GM13976 (cell line): ENCODE measurements around the gene UROC1.

ENCODE experiments used
- DNase-seq: peaks from one replicate; pipeline ENCODE4 v3.0.0; 2012; ENCODE audit warnings: low spot score
- in situ Hi-C: fragments of 300-500 bp; cut with MboI; formaldehyde crosslinking; loops from one replicate; pipeline ENCODE4 v1.12.0; 2022; ENCODE audit warnings: low sequenced_read_pairs, mixed read lengths, inconsistent platforms; ENCODE audit not compliant: unreplicated experiment
- TF ChIP-seq, protein P1 (sequence below): IDR thresholded peaks from 2 replicates; pipeline ENCODE4 v1.5.1; 2012; ENCODE audit warnings: borderline replicate concordance, mild to moderate bottlenecking; ENCODE audit not compliant: insufficient read depth; ENCODE audit errors: extremely low read depth, missing control alignments, control extremely low read depth

UROC1 gene

DNA sequence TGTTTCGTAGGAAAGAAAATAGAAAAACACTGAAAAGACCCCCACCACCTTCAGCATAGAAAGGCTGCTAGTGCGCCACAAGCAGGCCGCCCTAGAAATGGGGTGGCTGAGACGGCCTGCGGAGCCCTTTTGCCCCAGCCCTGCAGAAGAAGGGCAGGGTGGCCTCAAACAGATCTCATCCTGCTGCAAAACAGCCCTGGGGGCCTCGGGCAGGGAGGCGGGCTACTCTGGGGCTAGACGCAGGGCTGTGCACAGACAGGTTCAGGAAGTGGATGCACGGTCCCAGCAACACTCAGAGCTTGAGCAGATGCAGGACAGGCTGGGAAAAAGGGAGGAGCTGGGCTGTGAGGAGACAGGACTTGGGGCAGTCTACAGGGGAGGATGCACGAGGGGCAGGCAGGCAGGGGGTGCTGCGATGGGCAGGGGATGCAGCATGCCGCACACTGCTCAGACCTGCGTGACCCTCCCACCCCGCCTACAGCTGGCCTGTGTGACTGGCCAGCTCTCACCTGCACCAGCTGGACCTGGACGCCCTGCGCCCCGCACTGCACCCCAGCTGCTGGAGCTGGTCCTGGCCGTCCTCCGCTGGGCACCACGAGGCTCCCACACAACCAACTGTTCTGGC lies 76.2 kb downstream of the UROC1 start:
- TF ChIP-seq, protein P1, sequence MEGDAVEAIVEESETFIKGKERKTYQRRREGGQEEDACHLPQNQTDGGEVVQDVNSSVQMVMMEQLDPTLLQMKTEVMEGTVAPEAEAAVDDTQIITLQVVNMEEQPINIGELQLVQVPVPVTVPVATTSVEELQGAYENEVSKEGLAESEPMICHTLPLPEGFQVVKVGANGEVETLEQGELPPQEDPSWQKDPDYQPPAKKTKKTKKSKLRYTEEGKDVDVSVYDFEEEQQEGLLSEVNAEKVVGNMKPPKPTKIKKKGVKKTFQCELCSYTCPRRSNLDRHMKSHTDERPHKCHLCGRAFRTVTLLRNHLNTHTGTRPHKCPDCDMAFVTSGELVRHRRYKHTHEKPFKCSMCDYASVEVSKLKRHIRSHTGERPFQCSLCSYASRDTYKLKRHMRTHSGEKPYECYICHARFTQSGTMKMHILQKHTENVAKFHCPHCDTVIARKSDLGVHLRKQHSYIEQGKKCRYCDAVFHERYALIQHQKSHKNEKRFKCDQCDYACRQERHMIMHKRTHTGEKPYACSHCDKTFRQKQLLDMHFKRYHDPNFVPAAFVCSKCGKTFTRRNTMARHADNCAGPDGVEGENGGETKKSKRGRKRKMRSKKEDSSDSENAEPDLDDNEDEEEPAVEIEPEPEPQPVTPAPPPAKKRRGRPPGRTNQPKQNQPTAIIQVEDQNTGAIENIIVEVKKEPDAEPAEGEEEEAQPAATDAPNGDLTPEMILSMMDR = no peak
- DNase-seq = no peak
- in situ Hi-C loops = no loop called here

DNA sequence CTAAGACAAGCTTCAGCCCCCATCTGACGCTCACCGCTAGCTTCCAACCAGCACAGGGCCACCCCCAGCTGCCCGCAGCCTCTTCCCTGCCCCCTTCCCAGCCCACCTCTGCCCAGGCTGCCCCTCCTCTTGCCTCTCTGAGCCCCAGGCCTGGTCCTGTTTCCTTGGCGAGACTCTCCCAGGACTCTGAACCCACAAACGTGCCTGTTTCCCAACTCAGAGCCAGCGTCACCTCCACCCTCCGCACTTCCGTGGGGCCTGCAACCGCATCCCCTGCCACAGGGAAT lies 76.9 kb downstream of the UROC1 start:
- in situ Hi-C loops = no loop called here
- no peak for DNase-seq
- TF ChIP-seq, protein P1 = no peak

GRCh38 chr3:126439968-126440708 lies 77.4 kb downstream of the UROC1 start:
- no peak for DNase-seq
- in situ Hi-C loops = no loop called here
- TF ChIP-seq, protein P1 = no peak

- in situ Hi-C loops = no loop called here
- TF ChIP-seq, protein P1 = no peak
- DNase-seq = no peak
Observed at GRCh38 chr3:126439346-126439967, 78.1 kb downstream of the UROC1 start.

DNA sequence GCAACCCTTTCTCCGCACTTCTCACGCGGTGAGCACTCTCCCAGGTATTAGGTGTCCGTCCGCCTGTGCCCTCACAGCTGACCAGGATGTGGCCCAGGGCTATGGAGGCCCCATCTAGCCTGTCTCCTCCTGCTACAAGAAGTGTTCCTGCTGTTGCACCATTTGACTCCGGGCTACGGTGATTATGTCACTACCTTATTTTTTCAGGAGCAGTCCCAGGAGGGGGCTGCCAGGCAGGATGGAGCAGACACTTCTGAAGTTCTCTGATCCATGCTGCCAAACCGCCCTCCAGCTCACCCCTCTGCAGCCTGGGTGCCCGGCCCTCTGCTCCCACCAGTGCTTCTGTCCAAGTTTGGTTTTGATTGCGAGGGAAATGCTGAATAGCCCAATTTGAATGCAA lies 78.8 kb downstream of the UROC1 start:
- in situ Hi-C loops = no loop called here
- no peak for DNase-seq
- TF ChIP-seq, protein P1 = no peak

DNA sequence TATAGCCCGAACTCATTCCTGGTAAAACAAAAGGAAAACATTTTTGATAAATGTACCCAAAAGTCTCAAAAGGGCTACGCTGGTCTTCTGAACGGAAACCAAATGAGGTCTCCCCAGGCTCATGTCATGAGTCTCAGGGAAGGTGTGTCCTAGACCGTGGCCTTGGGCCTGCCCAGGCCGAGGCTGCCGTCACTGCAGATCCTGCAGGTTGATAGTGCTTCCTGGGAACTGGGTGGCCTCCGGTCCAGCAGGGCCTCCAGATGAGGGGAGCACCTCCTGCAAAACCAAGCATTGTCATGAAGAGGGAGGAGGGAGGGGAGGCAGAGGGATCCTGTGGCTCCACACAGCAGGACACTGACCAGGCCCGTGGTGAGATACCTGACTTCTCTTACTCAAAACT lies 79.4 kb downstream of the UROC1 start:
- no peak for DNase-seq
- in situ Hi-C loops = no loop called here
- TF ChIP-seq, protein P1 = no peak
